PC-3 (cell line): Measurements from ENCODE around the gene USP19. TPM values are rescaled to one million over a fixed set of nuclear protein-coding genes. Genes with fewer than 3 reads are reported as not detected.

Experiments used
- ATAC-seq: fragments of 200-7000 bp; cut with Tn5 transposase; 2 replicates; pipeline ENCODE4 v1.9.1; 2020; ENCODE audit warnings: mild to moderate bottlenecking, moderate library complexity
- BruUV-seq: library from RNA; stranded (reverse); fragments of 400-500 nt; replicated peaks from 2 replicates; lab custom pipeline; 2021; lab: Mats Ljungman, UMichigan
- CTCF ChIA-PET: fragments of 300-600 bp; sonication (Branson Sonifier 250); formaldehyde crosslinking; loops from one replicate; lab custom pipeline; 2022; ENCODE audit warnings: antibody characterized with exemption; lab: Charles Lee
- POLR2A ChIA-PET: fragments of 300-600 bp; sonication (Branson Sonifier 250); formaldehyde crosslinking; loops from one replicate; lab custom pipeline; 2022; ENCODE audit warnings: antibody characterized with exemption; ENCODE audit not compliant: unreplicated experiment; lab: Charles Lee
- DNase-seq: peaks from one replicate; pipeline ENCODE4 v3.0.0-alpha.2; 2015
- H2AFZ ChIP-seq: fragments of 300-600 bp; sonication (generic); 2 replicates; pipeline ENCODE4 v1.6.0; 2016; ENCODE audit warnings: antibody characterized with exemption, low read length
- H3F3A ChIP-seq: fragments of 300-600 bp; sonication (generic); one replicate; pipeline ENCODE4 v1.6.0; 2017; ENCODE audit warnings: antibody characterized with exemption, low read length, control low read depth, mild to moderate bottlenecking; ENCODE audit not compliant: unreplicated experiment
- H3K27ac ChIP-seq: fragments of 300-600 bp; sonication (generic); 2 replicates; pipeline ENCODE4 v1.5.1; 2016; ENCODE audit warnings: mild to moderate bottlenecking, low read length
- H3K27me3 ChIP-seq: fragments of 300-600 bp; sonication (generic); 2 replicates; pipeline ENCODE4 v1.6.1; 2016; ENCODE audit warnings: low read length, mixed read lengths
- H3K36me3 ChIP-seq: fragments of 300-600 bp; sonication (generic); 2 replicates; pipeline ENCODE4 v1.6.1; 2016; ENCODE audit warnings: low read depth, mixed run types, low read length, mixed read lengths
- H3K4me1 ChIP-seq: fragments of 300-600 bp; sonication (generic); 2 replicates; pipeline ENCODE4 v1.5.1; 2016; ENCODE audit warnings: low read length; ENCODE audit not compliant: insufficient read depth
- H3K4me2 ChIP-seq: fragments of 300-600 bp; sonication (generic); 2 replicates; pipeline ENCODE4 v1.6.0; 2016; ENCODE audit warnings: low read length
- H3K4me3 ChIP-seq: fragments of 300-600 bp; sonication (generic); 2 replicates; pipeline ENCODE4 v1.5.1; 2016; ENCODE audit warnings: mild to moderate bottlenecking, low read length, mixed read lengths
- H3K79me2 ChIP-seq: fragments of 300-600 bp; sonication (generic); 2 replicates; pipeline ENCODE4 v1.6.1; 2017; ENCODE audit warnings: low read length, mixed read lengths
- H3K9ac ChIP-seq: fragments of 300-600 bp; sonication (generic); 2 replicates; pipeline ENCODE4 v1.6.0; 2016; ENCODE audit warnings: mild to moderate bottlenecking, low read length
- H3K9me2 ChIP-seq: fragments of 300-600 bp; sonication (generic); replicated peaks from 2 replicates; pipeline ENCODE4 v1.6.1; 2016; ENCODE audit warnings: mixed run types, low read length, mixed read lengths
- H3K9me3 ChIP-seq: fragments of 300-600 bp; sonication (generic); 2 replicates; pipeline ENCODE4 v1.6.1; 2016; ENCODE audit warnings: low read length, mixed read lengths
- H4K20me1 ChIP-seq: fragments of 300-600 bp; sonication (generic); 2 replicates; pipeline ENCODE4 v1.6.1; 2016; ENCODE audit warnings: low read length, mixed read lengths
- EZH2 ChIP-seq: fragments of 300-600 bp; sonication (generic); IDR thresholded peaks from one replicate; pipeline ENCODE4 v1.6.1; 2017; ENCODE audit warnings: antibody characterized with exemption, mild to moderate bottlenecking, low read length; ENCODE audit not compliant: unreplicated experiment
- EZH2phosphoT487 ChIP-seq: fragments of 300-600 bp; sonication (generic); IDR thresholded peaks from 2 replicates; pipeline ENCODE4 v1.6.1; 2018; ENCODE audit warnings: mild to moderate bottlenecking, antibody characterized with exemption, low read length, borderline replicate concordance
- intact Hi-C: fragments of 100-400 bp; cut with micrococcal nuclease; formaldehyde crosslinking; loops from 2 replicates; pipeline ENCODE4 v1.9.0; 2023
- total RNA-seq: library from RNA; depleted of rRNA; stranded (reverse); fragments of >200 nt; gene quantifications from 2 replicates; pipeline ENCODE4 v1.2.3, GENCODE V29; 2014
- TF ChIP-seq, protein P1 (sequence below): fragments of 300-600 bp; sonication (generic); conservative IDR thresholded peaks from 2 replicates; pipeline ENCODE4 v1.5.1; 2017; ENCODE audit warnings: antibody characterized with exemption, low read depth, mild to moderate bottlenecking, low read length

Gene USP19
- total RNA-seq, 1 experiment from 2014 or later: 84.4 TPM

- Histone ChIP-seq H3K4me3 (peak overlapping the region; percentile 91), H3K27ac (peak overlapping the region; percentile 93), H3K9me3 (no peaks in the 10 kb centered on the region), H4K20me1 (no peaks in the 10 kb centered on the region), H3K79me2 (peaks cover 25% of the 10 kb centered on the region), H3K4me1 (peaks cover 12% of the 10 kb centered on the region), H3K4me2 (peak overlapping the region; percentile 99), H2AFZ (no peak overlapping the region), H3K9ac (peak overlapping the region; percentile 89), H3K27me3 (no peaks in the 10 kb centered on the region), H3K36me3 (peaks cover 5% of the 10 kb centered on the region; the same call in 1 of the 2 replicates), H3F3A (no peaks in the 10 kb centered on the region), H3K9me2 (no peaks in the 10 kb centered on the region)
- ChIA-PET CTCF (no interaction called here), POLR2A (no interaction called here)
- intact Hi-C loops: loop anchor here (5.0 kb wide), 1 partner anchor 281 kb away; the partner anchor contains the start of genes RHOA and TCTA
- BruUV-seq: no TSS peak
- ATAC-seq (no peak), DNase-seq (no peak)
- TF ChIP-seq EZH2 (no peak), EZH2phosphoT487 (no peak)
- TF ChIP-seq, protein P1, sequence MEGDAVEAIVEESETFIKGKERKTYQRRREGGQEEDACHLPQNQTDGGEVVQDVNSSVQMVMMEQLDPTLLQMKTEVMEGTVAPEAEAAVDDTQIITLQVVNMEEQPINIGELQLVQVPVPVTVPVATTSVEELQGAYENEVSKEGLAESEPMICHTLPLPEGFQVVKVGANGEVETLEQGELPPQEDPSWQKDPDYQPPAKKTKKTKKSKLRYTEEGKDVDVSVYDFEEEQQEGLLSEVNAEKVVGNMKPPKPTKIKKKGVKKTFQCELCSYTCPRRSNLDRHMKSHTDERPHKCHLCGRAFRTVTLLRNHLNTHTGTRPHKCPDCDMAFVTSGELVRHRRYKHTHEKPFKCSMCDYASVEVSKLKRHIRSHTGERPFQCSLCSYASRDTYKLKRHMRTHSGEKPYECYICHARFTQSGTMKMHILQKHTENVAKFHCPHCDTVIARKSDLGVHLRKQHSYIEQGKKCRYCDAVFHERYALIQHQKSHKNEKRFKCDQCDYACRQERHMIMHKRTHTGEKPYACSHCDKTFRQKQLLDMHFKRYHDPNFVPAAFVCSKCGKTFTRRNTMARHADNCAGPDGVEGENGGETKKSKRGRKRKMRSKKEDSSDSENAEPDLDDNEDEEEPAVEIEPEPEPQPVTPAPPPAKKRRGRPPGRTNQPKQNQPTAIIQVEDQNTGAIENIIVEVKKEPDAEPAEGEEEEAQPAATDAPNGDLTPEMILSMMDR: no peak
Observed at GRCh38 chr3:49131576-49131975, 11.0 kb upstream of the USP19 start.

DNA sequence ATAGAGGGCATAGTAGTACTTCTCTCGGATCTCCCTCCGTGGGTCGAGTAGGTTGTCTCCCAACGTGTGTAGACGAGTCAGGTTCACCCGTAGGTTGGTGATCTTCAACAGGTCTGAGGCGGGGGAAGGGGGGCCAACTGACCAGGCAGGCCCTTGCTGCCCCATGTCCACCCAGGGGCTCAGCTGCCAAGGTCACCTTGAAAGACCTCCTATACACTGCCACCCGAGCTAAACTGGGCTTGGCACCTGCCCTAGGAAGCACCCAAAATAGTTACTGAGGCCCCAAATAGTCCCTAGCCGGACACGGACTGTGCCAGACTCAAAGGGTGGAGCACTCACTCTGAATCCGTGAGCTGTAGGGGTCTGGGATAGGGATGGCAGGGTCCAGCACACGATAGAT is 10.4 kb upstream of the USP19 start:
- Histone ChIP-seq H4K20me1 (no peaks in the 10 kb centered on the region), H3K9me2 (no peaks in the 10 kb centered on the region), H3K36me3 (peaks cover 5% of the 10 kb centered on the region; the same call in 1 of the 2 replicates), H3K9ac (no peak overlapping the region), H3K4me2 (no peak overlapping the region), H3K4me3 (no peak overlapping the region), H3K79me2 (peaks cover 25% of the 10 kb centered on the region), H3F3A (no peaks in the 10 kb centered on the region), H3K27ac (no peak overlapping the region), H3K27me3 (no peaks in the 10 kb centered on the region), H3K9me3 (no peaks in the 10 kb centered on the region), H3K4me1 (peaks cover 12% of the 10 kb centered on the region), H2AFZ (no peak overlapping the region)
- no peak for DNase-seq
- no peak for ATAC-seq
- no TSS peak for BruUV-seq
- ChIA-PET CTCF (no interaction called here), POLR2A (no interaction called here)
- intact Hi-C loops: loop anchor here (5.0 kb wide), 1 partner anchor 281 kb away; the partner anchor contains the start of genes RHOA and TCTA
- TF ChIP-seq EZH2phosphoT487 (no peak), EZH2 (no peak)
- TF ChIP-seq, protein P1: no peak

DNA sequence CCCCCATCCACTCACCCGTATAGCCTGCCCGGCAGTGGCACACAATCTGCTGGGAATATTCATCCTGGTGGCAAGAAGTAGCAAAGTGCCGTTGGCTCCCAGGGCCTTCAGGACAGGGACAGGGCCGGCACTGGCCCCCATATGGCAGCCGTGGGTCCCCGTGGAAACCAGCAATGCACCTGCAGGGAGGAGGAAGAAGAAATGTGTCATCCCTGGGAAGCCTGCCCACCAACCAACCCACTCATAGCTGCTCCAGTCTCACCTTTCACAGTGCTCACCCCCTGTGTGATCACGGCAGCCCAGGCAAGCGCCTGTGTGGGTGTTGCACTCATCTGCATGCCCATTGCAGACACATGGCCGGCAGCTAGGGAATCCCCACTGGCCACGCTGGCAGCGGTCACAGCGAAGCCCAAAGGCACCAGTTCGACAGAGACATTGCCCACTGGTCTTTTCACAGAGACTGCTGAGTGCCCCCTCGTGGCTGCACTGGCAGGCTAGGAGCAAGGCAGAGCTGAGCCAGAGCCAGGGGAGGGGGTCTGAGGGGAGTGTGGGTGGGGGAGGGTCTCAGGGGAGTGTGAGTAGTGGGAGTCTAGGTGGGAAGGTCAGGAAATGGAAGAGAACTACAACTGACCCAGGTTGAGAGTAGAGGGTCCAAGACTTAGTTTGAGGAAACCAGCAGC is 4.5 kb upstream of the USP19 start:
- intact Hi-C loops: no loop called here
- Histone ChIP-seq H3K4me2 (no peak overlapping the region), H4K20me1 (no peaks in the 10 kb centered on the region), H3K9me3 (no peaks in the 10 kb centered on the region), H3K27me3 (no peaks in the 10 kb centered on the region), H3K36me3 (peaks cover 11% of the 10 kb centered on the region; the same call in 1 of the 2 replicates), H3K9me2 (no peaks in the 10 kb centered on the region), H3K9ac (no peak overlapping the region), H3K79me2 (peaks cover 3% of the 10 kb centered on the region), H3K4me3 (no peak overlapping the region), H2AFZ (no peak overlapping the region), H3F3A (peaks cover 7% of the 10 kb centered on the region), H3K27ac (no peak overlapping the region), H3K4me1 (peaks cover 2% of the 10 kb centered on the region; the same call in 1 of the 2 replicates)
- ATAC-seq (no peak), DNase-seq (peak; percentile 16)
- no TSS peak for BruUV-seq
- ChIA-PET POLR2A (interaction anchor here (0.5 kb wide), 1 partner anchor 104 kb away, joined by 4 read pairs; no protein-coding TSS in a partner anchor), CTCF (no interaction called here)
- no peak for TF ChIP-seq EZH2
- TF ChIP-seq, protein P1: no peak
- TF ChIP-seq EZH2phosphoT487: no peak
